Lower lobe of right lung (tissue), 2 donors: ENCODE results near the gene TAS2R60. TPM values are rescaled to one million over a fixed set of nuclear protein-coding genes. Genes with fewer than 3 reads are reported as not detected.
"Not testable (repeated sequence)": the region's sequence is repeated elsewhere in the genome, so short reads cannot be mapped to it uniquely, and the experiment has no call there.

Experiments used
- ATAC-seq, 2 donors: fragments of 200-7000 bp; cut with Tn5 transposase; one replicate each; pipeline ENCODE4 v1.9.1; 2020 to 2022; ENCODE audit warnings: mild to moderate bottlenecking in 2 of 2, moderate library complexity in 2 of 2
- DNase-seq: peaks from one replicate; pipeline ENCODE4 v3.0.0-alpha.2; 2020
- H3K27ac ChIP-seq: fragments of 200-600 bp; one replicate; pipeline ENCODE4 v1.8.0; 2022
- H3K27me3 ChIP-seq: fragments of 200-600 bp; one replicate; pipeline ENCODE4 v1.8.0; 2022; ENCODE audit warnings: low read depth
- H3K36me3 ChIP-seq: fragments of 200-600 bp; one replicate; pipeline ENCODE4 v1.8.0; 2022; ENCODE audit warnings: mild to moderate bottlenecking
- H3K4me1 ChIP-seq: fragments of 200-600 bp; one replicate; pipeline ENCODE4 v1.8.0; 2022
- H3K4me3 ChIP-seq: fragments of 200-600 bp; one replicate; pipeline ENCODE4 v1.8.0; 2022; ENCODE audit warnings: mild to moderate bottlenecking
- H3K9me3 ChIP-seq: fragments of 200-600 bp; one replicate; pipeline ENCODE4 v1.8.0; 2022
- intact Hi-C: fragments of 100-400 bp; cut with DNase I; formaldehyde crosslinking; loops from one replicate; pipeline ENCODE4 v1.11.0; 2022
- total RNA-seq: library from RNA; stranded (reverse); fragmentation: NEBNext Ultra II Directional; extraction: Animal tissue kit (Norgen Biotek cat#: 25700); gene quantifications from one replicate; pipeline ENCODE4 v1.2.1, GENCODE V29; 2021
- TF ChIP-seq, protein P1 (sequence below): fragments of 200-600 bp; IDR thresholded peaks from one replicate; pipeline ENCODE4 v1.8.0; 2022; ENCODE audit warnings: antibody characterized with exemption, mild to moderate bottlenecking
- donor health status: DM: no; HTN: yes; CAD: no; lungs with severe emphysema.

Gene TAS2R60
- total RNA-seq, 1 donor from 2014 or later: not detected

DNA sequence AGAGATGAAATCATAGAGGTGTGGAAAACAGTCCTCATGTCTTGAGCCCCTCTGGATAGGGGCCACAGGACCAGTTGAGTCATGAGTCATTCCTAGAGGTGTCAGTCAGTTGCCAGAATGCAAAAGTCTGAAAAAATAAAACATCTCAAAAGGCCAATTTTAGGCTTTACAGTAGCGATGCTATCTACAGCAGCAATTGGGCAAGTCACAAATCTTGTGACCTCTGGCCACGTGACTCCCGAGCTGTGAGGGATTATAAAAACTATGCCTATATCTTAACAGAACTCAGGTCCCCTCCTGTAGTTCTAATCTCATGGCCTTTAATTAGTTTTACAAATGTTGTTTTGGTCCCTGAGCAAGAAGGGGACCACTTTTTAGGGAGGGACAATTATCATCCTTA, 18.8 kb downstream of the TAS2R60 start:
- no peak for ATAC-seq
- DNase-seq: no peak
- TF ChIP-seq, protein P1, sequence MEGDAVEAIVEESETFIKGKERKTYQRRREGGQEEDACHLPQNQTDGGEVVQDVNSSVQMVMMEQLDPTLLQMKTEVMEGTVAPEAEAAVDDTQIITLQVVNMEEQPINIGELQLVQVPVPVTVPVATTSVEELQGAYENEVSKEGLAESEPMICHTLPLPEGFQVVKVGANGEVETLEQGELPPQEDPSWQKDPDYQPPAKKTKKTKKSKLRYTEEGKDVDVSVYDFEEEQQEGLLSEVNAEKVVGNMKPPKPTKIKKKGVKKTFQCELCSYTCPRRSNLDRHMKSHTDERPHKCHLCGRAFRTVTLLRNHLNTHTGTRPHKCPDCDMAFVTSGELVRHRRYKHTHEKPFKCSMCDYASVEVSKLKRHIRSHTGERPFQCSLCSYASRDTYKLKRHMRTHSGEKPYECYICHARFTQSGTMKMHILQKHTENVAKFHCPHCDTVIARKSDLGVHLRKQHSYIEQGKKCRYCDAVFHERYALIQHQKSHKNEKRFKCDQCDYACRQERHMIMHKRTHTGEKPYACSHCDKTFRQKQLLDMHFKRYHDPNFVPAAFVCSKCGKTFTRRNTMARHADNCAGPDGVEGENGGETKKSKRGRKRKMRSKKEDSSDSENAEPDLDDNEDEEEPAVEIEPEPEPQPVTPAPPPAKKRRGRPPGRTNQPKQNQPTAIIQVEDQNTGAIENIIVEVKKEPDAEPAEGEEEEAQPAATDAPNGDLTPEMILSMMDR: no peak
- no peak overlapping the region for H3K4me3 ChIP-seq
- no peaks in the 10 kb centered on the region for H3K36me3 ChIP-seq
- H3K27me3 ChIP-seq: no peaks in the 10 kb centered on the region
- no peaks in the 10 kb centered on the region for H3K9me3 ChIP-seq
- H3K4me1 ChIP-seq: no peaks in the 10 kb centered on the region
- no peak overlapping the region for H3K27ac ChIP-seq
- intact Hi-C loops: no loop called here

DNA sequence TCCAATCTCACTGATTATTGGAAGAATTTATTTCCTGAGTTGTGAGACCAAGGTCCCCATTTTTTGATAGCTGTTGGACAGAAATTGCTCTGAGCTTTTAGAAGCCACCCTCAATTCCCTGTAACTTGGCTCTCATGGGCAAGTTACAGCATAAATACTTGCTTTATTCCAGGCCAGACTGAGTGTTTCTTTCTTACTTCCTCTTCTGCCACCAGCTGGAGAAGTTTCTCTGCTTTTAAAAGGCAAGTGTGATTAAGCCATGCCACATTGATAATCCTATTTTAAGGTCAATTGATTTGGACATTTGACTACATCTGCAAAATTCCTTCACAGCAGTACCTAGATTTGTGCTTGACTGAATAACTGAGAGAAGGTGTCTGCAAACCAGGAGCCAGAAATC, 20.3 kb downstream of the TAS2R60 start:
- H3K9me3 ChIP-seq: no peaks in the 10 kb centered on the region
- TF ChIP-seq, protein P1: no peak
- H3K27ac ChIP-seq: no peak overlapping the region
- DNase-seq: no peak
- no peaks in the 10 kb centered on the region for H3K27me3 ChIP-seq
- no peaks in the 10 kb centered on the region for H3K4me1 ChIP-seq
- no peak for ATAC-seq
- no peaks in the 10 kb centered on the region for H3K36me3 ChIP-seq
- no peak overlapping the region for H3K4me3 ChIP-seq
- intact Hi-C loops: no loop called here

DNA sequence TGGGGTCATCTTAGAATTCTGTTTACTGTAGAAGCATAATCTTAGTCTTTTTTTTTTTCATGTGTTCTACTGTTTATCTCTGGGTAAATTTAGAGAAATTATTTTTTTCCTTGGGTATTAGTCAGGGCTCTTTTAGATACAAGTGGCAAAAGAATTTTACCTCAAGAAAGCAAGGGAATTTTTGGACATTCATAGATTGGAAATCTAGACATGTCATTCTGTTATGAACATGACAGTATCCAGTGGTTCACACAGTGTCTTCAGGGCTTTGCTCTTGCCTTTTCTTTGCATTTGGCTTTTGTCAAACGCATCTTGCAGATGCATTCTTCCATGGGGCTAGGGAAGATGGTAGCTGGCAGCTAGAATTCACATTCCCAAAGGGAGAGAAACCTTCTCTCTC, 20.7 kb downstream of the TAS2R60 start:
- H3K36me3 ChIP-seq: no peaks in the 10 kb centered on the region
- ATAC-seq (no peak), DNase-seq (no peak)
- H3K27ac ChIP-seq: no peak overlapping the region
- no peaks in the 10 kb centered on the region for H3K27me3 ChIP-seq
- no peaks in the 10 kb centered on the region for H3K4me1 ChIP-seq
- no peak overlapping the region for H3K4me3 ChIP-seq
- TF ChIP-seq, protein P1: no peak
- intact Hi-C loops: no loop called here
- no peaks in the 10 kb centered on the region for H3K9me3 ChIP-seq

DNA sequence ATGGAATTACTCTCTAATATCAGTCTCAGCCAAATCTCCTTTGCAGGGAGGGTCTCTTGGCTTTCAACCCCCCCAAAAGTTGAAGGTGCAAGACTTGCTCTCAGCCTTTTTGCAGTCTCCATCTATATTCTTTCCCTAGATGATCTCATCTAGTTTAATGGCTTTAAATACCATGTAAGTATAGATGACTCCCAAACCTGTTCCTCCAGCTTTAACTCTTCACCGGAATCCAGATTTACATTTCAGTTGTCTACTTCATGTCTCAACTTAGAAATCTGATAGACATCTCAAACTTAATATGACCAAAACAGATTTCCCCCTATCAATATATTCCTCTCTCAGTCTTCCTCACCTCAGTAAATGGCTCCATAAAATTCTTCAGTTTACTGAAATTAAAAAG, 24.5 kb downstream of the TAS2R60 start:
- no peak for DNase-seq
- no peaks in the 10 kb centered on the region for H3K27me3 ChIP-seq
- no peaks in the 10 kb centered on the region for H3K9me3 ChIP-seq
- no peak overlapping the region for H3K4me3 ChIP-seq
- H3K36me3 ChIP-seq: no peaks in the 10 kb centered on the region
- H3K27ac ChIP-seq: no peak overlapping the region
- ATAC-seq: no peak
- no peaks in the 10 kb centered on the region for H3K4me1 ChIP-seq
- TF ChIP-seq, protein P1: no peak
- intact Hi-C loops: no loop called here

DNA sequence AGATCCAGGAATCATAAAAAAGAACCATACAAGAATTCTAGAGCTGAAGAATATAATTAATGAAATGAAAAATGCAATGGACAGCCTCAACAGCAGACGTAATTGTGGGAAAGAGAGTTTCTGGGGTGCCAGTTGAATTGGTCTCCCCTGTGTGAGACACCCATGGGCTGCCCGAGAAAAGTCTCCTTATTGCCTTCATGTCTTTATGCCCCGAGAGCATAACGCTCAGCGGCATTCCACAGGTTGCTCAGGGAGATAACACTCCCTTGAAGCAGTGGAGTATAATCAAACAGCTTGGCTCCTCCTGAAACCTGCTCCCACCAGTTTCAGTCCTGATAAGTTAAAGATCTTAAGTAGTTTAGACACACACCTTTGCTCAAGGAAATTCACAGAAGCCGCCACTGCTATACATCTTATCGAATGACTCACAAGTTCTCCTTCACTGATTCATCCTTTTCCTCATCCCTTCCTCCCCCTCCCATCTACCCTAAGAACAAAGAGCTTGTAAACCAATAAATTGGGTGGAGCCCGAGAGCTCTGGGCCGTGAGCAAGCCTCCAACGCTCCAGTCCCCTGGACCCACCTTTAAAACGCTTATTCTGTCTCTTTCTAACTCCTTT, 28.9 kb downstream of the TAS2R60 start:
- ATAC-seq, H3K27me3 ChIP-seq, H3K27ac ChIP-seq, DNase-seq, H3K9me3 ChIP-seq, H3K4me1 ChIP-seq, intact Hi-C loops, H3K36me3 ChIP-seq, H3K4me3 ChIP-seq: not testable (repeated sequence)

DNA sequence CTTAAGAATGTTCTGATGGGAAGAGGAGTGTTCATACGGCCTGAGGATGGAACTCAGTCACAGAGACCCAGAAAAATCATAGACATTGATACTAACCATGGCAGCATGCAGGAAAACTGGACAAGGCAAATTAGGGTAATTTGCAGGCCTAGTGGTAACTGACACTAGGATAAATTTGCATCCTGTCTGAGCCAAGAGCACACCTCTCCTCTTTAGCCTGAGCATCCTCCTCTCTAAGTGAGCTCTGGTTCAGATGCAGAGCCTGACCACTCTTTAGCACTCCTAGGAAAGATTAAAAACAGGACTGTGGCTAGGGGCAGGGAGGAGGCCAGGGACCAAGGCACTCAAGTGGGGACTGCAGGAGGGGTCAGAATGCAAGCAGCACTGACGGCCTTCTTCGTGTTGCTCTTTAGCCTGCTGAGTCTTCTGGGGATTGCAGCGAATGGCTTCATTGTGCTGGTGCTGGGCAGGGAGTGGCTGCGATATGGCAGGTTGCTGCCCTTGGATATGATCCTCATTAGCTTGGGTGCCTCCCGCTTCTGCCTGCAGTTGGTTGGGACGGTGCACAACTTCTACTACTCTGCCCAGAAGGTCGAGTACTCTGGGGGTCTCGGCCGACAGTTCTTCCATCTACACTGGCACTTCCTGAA, 34.4 kb downstream of the TAS2R60 start, which contains the start of gene TAS2R41:
Gene TAS2R41, plus strand, starts transcription at position 373 of the 650 bp plus-strand sequence. Its CDS starts 0 bp downstream, at position 373.
- H3K4me3 ChIP-seq: no peak within 1 kb of the TSS
- no peaks in the 10 kb centered on the region for H3K4me1 ChIP-seq
- H3K9me3 ChIP-seq: no peaks in the 10 kb centered on the region
- no peak within 1 kb of the TSS for H3K27ac ChIP-seq
- no peaks in the 10 kb centered on the region for H3K36me3 ChIP-seq
- DNase-seq (no peak), ATAC-seq (no peak)
- TF ChIP-seq, protein P1: no peak
- H3K27me3 ChIP-seq: no peaks in the 10 kb centered on the region
- intact Hi-C loops: no loop called here
